HepG2 (cell line): ENCODE results near the gene MOSPD2. TPM values are rescaled to one million over a fixed set of nuclear protein-coding genes. Genes with fewer than 3 reads are reported as not detected.

Experiments
- EEA1 ChIP-seq: sonication (generic); formaldehyde crosslinking; IDR thresholded peaks from 2 replicates; pipeline ENCODE4 v1.5.1; 2020; ENCODE audit warnings: mild to moderate bottlenecking, missing genetic modification reagents, borderline replicate concordance
- SETDB1 ChIP-seq: sonication (generic); formaldehyde crosslinking; IDR thresholded peaks from 2 replicates; pipeline ENCODE4 v1.5.1; 2020; ENCODE audit warnings: missing genetic modification reagents, mild to moderate bottlenecking, borderline replicate concordance
- SP2 ChIP-seq: sonication (generic); formaldehyde crosslinking; IDR thresholded peaks from 2 replicates; pipeline ENCODE4 v1.5.1; 2020; ENCODE audit warnings: mild to moderate bottlenecking, missing genetic modification reagents
- ZNF569 ChIP-seq: sonication (generic); formaldehyde crosslinking; IDR thresholded peaks from 2 replicates; pipeline ENCODE4 v1.5.0; 2020; ENCODE audit warnings: mild to moderate bottlenecking, missing genetic modification reagents, moderate library complexity, borderline replicate concordance
- polyA plus RNA-seq, 8 experiments: library from polyadenylated mRNA; depleted of rRNA in 3 of 8; stranded (reverse) in 7 of 8; unstranded in 1 of 8; fragments of >200 nt; fragmentation: Illumina TruSeq in 4 of 8; extraction: Trizol in 4 of 8; gene quantifications; 2 replicates each; pipeline versions ENCODE4 v1.2.1 to v1.2.3, GENCODE V29; 2011 to 2016; ENCODE audit warnings: low read depth in 4 of 8, missing spikeins in 1 of 8, mixed read lengths in 1 of 8; ENCODE audit not compliant: insufficient read depth in 1 of 8
- total RNA-seq, 5 experiments: library from RNA; depleted of rRNA; stranded (reverse); fragments of >200 nt; fragmentation: Illumina TruSeq; extraction: Trizol; gene quantifications; 2 replicates each; pipeline ENCODE4 v1.2.3, GENCODE V29; 2016; ENCODE audit warnings: low read depth in 1 of 5
- TF ChIP-seq, protein P1 (sequence below): sonication (generic); formaldehyde crosslinking; IDR thresholded peaks from 2 replicates; pipeline ENCODE4 v1.5.1; 2020; ENCODE audit warnings: mild to moderate bottlenecking, missing genetic modification reagents, borderline replicate concordance
- TF ChIP-seq, protein P2 (sequence below): sonication (generic); formaldehyde crosslinking; IDR thresholded peaks from 2 replicates; pipeline ENCODE4 v1.5.1; 2020; ENCODE audit warnings: mild to moderate bottlenecking, missing genetic modification reagents, borderline replicate concordance

The MOSPD2 gene
- total and polyA plus RNA-seq, 2 of the 13 experiments (the other 11 are each of a cell fraction or from before 2014, with no cell fraction given) = 4.8 to 7.0 TPM

DNA sequence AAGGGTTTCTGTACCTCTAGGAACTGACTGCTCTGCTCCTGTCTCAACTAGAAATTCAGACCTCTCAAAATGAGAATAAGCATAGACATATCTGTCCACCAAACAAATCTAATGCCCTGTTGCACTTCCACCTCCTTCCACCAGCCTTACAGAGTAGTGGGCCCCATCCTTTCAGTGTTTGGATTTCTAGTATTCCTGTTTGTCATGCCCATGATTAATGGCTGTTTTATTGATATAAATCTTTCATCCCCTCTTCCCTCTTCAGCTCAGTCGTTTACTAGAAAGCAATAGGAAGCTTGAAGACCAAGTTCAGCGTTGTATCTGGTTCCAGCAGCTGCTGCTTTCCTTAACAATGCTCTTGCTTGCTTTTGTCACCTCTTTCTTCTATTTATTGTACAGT lies 46.2 kb downstream of the MOSPD2 start (continued):
- TF ChIP-seq ZNF569 (no peak), SETDB1 (CRISPR knock-in tag) (no peak), SP2 (CRISPR knock-in tag) (no peak), EEA1 (CRISPR knock-in tag) (no peak)
- TF ChIP-seq, protein P1, sequence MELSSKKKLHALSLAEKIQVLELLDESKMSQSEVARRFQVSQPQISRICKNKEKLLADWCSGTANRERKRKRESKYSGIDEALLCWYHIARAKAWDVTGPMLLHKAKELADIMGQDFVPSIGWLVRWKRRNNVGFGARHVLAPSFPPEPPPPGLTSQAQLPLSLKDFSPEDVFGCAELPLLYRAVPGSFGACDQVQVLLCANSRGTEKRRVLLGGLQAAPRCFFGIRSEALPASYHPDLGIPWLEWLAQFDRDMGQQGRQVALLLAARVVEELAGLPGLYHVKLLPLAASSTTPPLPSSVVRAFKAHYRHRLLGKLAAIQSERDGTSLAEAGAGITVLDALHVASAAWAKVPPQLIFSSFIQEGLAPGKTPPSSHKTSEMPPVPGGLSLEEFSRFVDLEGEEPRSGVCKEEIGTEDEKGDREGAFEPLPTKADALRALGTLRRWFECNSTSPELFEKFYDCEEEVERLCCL (CRISPR knock-in tag) = no peak
- TF ChIP-seq, protein P2, sequence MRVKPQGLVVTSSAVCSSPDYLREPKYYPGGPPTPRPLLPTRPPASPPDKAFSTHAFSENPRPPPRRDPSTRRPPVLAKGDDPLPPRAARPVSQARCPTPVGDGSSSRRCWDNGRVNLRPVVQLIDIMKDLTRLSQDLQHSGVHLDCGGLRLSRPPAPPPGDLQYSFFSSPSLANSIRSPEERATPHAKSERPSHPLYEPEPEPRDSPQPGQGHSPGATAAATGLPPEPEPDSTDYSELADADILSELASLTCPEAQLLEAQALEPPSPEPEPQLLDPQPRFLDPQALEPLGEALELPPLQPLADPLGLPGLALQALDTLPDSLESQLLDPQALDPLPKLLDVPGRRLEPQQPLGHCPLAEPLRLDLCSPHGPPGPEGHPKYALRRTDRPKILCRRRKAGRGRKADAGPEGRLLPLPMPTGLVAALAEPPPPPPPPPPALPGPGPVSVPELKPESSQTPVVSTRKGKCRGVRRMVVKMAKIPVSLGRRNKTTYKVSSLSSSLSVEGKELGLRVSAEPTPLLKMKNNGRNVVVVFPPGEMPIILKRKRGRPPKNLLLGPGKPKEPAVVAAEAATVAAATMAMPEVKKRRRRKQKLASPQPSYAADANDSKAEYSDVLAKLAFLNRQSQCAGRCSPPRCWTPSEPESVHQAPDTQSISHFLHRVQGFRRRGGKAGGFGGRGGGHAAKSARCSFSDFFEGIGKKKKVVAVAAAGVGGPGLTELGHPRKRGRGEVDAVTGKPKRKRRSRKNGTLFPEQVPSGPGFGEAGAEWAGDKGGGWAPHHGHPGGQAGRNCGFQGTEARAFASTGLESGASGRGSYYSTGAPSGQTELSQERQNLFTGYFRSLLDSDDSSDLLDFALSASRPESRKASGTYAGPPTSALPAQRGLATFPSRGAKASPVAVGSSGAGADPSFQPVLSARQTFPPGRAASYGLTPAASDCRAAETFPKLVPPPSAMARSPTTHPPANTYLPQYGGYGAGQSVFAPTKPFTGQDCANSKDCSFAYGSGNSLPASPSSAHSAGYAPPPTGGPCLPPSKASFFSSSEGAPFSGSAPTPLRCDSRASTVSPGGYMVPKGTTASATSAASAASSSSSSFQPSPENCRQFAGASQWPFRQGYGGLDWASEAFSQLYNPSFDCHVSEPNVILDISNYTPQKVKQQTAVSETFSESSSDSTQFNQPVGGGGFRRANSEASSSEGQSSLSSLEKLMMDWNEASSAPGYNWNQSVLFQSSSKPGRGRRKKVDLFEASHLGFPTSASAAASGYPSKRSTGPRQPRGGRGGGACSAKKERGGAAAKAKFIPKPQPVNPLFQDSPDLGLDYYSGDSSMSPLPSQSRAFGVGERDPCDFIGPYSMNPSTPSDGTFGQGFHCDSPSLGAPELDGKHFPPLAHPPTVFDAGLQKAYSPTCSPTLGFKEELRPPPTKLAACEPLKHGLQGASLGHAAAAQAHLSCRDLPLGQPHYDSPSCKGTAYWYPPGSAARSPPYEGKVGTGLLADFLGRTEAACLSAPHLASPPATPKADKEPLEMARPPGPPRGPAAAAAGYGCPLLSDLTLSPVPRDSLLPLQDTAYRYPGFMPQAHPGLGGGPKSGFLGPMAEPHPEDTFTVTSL (CRISPR knock-in tag) = no peak
